ENCODE measurements around the gene TCF12.

The TCF12 gene

DNA sequence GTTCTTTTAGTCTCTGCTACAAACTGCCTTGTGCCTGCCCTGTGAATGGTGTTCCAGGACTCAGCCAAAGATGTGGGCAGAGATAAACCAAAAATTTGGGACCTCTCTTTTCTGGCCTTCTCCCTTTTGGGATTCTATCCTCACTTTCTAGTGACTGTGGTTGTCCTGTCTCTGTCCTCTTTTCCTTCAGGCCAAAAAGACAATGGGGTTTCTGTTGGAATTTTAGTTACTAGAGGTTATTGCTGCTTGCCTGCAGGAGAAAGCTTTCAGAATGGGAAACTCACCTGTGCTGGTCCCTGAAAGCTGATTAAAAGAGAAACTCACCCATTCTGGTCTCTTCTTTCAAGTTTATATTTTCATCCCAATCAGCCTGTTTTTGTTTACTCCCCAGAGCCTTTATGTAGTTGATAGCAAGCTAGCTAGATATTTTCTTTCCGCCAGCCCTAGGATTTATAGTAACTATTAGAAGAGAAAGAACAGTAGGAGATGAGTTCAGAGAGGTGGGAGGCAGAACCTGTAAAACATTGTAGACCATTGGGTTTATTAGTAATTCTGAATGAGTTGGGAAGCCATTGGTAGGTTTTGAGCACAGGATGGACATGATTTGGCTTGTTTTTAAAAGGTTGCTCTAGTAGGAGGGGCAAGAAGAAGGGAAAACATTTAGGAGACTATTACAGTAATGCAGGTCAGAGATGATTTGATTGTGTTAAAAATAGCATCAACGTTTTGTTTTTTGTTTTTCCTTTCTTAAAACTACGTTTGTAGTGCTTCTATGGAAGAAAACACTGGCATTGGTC is 138.9 kb downstream of the TCF12 start:
- TF ChIP-seq, protein P1, sequence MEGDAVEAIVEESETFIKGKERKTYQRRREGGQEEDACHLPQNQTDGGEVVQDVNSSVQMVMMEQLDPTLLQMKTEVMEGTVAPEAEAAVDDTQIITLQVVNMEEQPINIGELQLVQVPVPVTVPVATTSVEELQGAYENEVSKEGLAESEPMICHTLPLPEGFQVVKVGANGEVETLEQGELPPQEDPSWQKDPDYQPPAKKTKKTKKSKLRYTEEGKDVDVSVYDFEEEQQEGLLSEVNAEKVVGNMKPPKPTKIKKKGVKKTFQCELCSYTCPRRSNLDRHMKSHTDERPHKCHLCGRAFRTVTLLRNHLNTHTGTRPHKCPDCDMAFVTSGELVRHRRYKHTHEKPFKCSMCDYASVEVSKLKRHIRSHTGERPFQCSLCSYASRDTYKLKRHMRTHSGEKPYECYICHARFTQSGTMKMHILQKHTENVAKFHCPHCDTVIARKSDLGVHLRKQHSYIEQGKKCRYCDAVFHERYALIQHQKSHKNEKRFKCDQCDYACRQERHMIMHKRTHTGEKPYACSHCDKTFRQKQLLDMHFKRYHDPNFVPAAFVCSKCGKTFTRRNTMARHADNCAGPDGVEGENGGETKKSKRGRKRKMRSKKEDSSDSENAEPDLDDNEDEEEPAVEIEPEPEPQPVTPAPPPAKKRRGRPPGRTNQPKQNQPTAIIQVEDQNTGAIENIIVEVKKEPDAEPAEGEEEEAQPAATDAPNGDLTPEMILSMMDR (IDR thresholded peaks at IDR 0.05) = no peak
- H3K4me3 ChIP-seq = no peak overlapping the region

DNA sequence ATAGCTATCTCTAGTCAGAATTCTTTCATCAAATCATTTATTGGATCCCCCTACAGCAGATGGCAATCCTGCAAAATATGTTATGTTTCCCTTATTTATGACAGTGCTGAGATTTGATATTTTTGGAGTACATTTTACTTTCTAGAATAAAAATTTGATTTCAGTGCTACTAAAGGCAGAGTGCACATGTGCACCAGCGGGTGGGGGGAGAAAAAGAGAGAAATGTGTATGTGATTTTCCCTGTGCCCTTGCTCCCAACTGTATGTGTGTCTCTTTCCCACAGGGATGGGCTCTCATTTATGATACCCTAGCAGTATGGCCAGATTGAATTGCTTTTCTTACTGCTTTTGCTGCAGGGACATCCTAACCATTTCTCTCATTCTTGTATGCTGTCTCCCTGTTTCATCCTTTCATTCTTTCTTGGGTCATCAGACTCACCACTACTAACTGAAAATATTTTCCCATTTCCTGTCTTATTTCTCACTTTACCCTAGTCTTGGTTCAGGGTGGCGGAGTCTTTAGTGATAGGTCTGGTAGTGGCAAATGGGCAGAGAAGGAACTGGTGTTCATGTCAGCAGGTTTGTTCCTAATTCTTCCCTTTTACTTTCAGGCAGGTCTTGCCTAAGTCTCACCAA is 140.7 kb downstream of the TCF12 start:
- no peaks in the 10 kb centered on the region for H3K27me3 ChIP-seq
- H3K4me3 ChIP-seq = no peak overlapping the region
- TF ChIP-seq, protein P1 (IDR thresholded peaks at IDR 0.05) = no peak
- peaks cover 0 to 33% (median 7%) of the 10 kb centered on the region in 4 donors for H3K4me1 ChIP-seq
- DNase-seq = no peak
- H3K9me3 ChIP-seq = no peaks in the 10 kb centered on the region
- no peaks in the 10 kb centered on the region for H3K36me3 ChIP-seq
- no peak overlapping the region for H3K27ac ChIP-seq
- intact Hi-C loops (cut with DNase I; ENCODE audit: low total_unique reads) = no loop called here

More for the DNA sequence above, 138.9 kb downstream of the TCF12 start:
- Histone ChIP-seq H3K9me3 (no peaks in the 10 kb centered on the region), H3K4me1 (peaks cover 0 to 40% (median 13%) of the 10 kb centered on the region in 4 donors), H3K36me3 (no peaks in the 10 kb centered on the region), H3K27ac (no peak overlapping the region), H3K27me3 (no peaks in the 10 kb centered on the region)
- intact Hi-C loops (cut with DNase I; ENCODE audit: low total_unique reads) = no loop called here
- no peak for DNase-seq

DNA sequence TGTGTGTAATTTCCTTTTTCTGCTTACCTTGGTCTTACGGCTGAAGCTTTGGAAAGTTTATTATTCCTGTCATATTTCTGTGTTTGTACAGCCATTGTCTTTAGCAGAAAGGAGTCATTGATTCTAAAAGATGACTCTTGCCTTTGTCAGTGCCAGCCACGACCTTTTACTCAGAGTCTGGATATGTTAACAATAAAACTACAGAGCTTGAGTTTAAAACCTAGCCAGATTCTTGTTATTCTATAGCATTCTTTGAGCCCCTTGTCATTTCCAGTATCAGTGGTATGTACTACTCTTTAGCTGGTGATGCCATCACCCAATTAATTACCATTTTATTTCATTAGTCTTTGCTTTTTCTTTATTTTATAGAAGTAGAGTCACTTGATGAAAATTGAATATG is 142.4 kb downstream of the TCF12 start:
- TF ChIP-seq, protein P1 (IDR thresholded peaks at IDR 0.05) = no peak
- Histone ChIP-seq H3K27ac (no peak overlapping the region), H3K4me1 (peaks cover 0 to 41% (median 7%) of the 10 kb centered on the region in 4 donors), H3K27me3 (no peaks in the 10 kb centered on the region), H3K9me3 (no peaks in the 10 kb centered on the region), H3K4me3 (no peak overlapping the region), H3K36me3 (no peaks in the 10 kb centered on the region)
- intact Hi-C loops (cut with DNase I; ENCODE audit: low total_unique reads) = no loop called here
- DNase-seq = no peak

DNA sequence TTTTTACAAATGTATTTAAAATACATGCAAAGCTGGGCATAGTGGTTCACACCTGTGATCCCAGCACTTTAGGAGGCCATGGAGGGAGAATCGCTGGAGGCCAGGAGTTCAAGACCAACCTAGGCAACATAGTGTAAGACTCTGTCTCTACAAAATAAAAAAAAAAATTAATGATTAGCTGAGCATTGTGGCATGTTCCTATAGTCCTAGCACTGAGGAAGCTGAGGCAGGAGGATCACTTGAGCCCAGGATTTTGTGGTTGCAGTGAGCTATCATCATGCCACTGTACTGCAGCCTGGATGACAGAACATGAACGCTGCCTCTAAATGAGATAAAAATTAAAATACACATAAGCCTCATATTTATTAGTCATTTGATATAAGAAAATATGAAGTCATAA is 142.8 kb downstream of the TCF12 start:
- Histone ChIP-seq H3K4me3 (no peak overlapping the region), H3K4me1 (peaks cover 0 to 41% (median 7%) of the 10 kb centered on the region in 4 donors), H3K27me3 (no peaks in the 10 kb centered on the region), H3K27ac (no peak overlapping the region), H3K9me3 (no peaks in the 10 kb centered on the region), H3K36me3 (no peaks in the 10 kb centered on the region)
- intact Hi-C loops (cut with DNase I; ENCODE audit: low total_unique reads) = no loop called here
- DNase-seq = no peak
- TF ChIP-seq, protein P1 (IDR thresholded peaks at IDR 0.05) = no peak

DNA sequence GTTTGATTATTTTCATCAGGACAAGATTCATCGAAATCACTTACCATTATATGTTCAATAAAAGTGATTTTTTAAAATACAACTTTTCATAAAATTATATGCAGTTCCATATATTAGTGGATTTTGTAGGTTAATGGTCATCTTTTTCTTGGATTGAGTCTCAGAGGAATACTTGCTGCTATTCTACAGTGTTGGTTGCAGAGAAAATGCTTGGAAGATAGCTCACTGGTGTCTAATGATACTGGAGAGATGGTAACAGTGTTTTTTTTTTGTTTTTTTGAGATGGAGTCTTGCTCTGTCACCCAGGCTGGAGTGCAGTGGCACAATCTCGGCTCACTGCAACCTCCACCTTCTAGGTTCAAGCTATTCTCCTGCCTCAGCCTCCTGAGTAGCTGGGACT is 143.3 kb downstream of the TCF12 start:
- intact Hi-C loops (cut with DNase I; ENCODE audit: low total_unique reads) = no loop called here
- Histone ChIP-seq H3K27me3 (no peaks in the 10 kb centered on the region), H3K9me3 (no peaks in the 10 kb centered on the region), H3K4me1 (peaks cover 0 to 37% (median 7%) of the 10 kb centered on the region in 4 donors), H3K4me3 (no peak overlapping the region), H3K36me3 (no peaks in the 10 kb centered on the region), H3K27ac (no peak overlapping the region)
- TF ChIP-seq, protein P1 (IDR thresholded peaks at IDR 0.05) = no peak
- DNase-seq = no peak
